Vagina (tissue), 2 donors: Measurements from ENCODE around the gene PHF14.

Experiments used
- POLR2A ChIP-seq, 2 donors: fragments of 450-650 bp; IDR thresholded peaks; one replicate each; pipeline ENCODE4 v1.6.1; 2017; ENCODE audit warnings: antibody characterized with exemption in 2 of 2, mild to moderate bottlenecking in 2 of 2, moderate library complexity in 2 of 2
- TF ChIP-seq, protein P1 (sequence below), 3 experiments: fragments of 450-650 bp in 2 of 3; fragments of 200-600 bp in 1 of 3; sonication (generic) in 1 of 3; IDR thresholded peaks; one replicate each; pipeline ENCODE4 v1.5.1; 2017 to 2019; ENCODE audit warnings: antibody characterized with exemption in 3 of 3, mild to moderate bottlenecking in 2 of 3, moderate library complexity in 2 of 3

DNA sequence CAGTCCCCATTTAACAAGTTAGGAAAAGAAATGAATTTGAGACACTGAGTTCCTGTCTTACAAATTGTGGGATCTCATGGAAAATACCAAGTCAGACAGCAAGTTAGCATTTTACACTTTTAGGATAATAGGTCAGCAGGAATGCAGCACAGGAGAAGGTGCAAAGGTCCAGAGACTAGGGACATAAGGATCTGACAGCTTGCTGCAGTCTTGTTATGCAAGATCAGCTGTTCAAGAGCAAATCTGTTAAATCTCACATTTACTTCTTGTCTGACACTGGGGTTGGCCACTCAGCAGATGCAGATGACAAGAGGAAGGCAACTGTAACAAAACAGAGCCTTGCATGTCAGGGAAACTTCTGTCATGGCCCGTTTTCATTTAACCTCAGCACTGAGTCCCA is 239.6 kb downstream of the PHF14 start:
- TF ChIP-seq, protein P1, sequence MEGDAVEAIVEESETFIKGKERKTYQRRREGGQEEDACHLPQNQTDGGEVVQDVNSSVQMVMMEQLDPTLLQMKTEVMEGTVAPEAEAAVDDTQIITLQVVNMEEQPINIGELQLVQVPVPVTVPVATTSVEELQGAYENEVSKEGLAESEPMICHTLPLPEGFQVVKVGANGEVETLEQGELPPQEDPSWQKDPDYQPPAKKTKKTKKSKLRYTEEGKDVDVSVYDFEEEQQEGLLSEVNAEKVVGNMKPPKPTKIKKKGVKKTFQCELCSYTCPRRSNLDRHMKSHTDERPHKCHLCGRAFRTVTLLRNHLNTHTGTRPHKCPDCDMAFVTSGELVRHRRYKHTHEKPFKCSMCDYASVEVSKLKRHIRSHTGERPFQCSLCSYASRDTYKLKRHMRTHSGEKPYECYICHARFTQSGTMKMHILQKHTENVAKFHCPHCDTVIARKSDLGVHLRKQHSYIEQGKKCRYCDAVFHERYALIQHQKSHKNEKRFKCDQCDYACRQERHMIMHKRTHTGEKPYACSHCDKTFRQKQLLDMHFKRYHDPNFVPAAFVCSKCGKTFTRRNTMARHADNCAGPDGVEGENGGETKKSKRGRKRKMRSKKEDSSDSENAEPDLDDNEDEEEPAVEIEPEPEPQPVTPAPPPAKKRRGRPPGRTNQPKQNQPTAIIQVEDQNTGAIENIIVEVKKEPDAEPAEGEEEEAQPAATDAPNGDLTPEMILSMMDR (IDR thresholded peaks at IDR 0.05), result no peak
- no peak for TF ChIP-seq POLR2A (IDR thresholded peaks at IDR 0.05)
